Peyer's patch (tissue), 4 donors: ENCODE data around the gene NR1H4. TPM values are rescaled to one million over a fixed set of nuclear protein-coding genes. Genes with fewer than 3 reads are reported as not detected.
A peak's percentile ranks its signal among the peaks of the same experiment; 100 is the strongest.

Experiments used
- DNase-seq, 3 donors: peaks; one replicate each; pipeline ENCODE4 v3.0.0-alpha.2; 2017 to 2019
- H3K27ac ChIP-seq, 4 donors: fragments of 200-600 bp; sonication (generic); one replicate each; pipeline ENCODE4 v1.5.1; 2016 to 2019
- H3K27me3 ChIP-seq, 2 donors: fragments of 200-600 bp; sonication (generic); one replicate each; pipeline ENCODE4 v1.5.1; 2019
- H3K36me3 ChIP-seq, 3 donors: fragments of 200-600 bp; sonication (generic); one replicate each; pipeline ENCODE4 v1.5.1; 2016 to 2019
- H3K4me1 ChIP-seq, 4 donors: fragments of 200-600 bp; sonication (generic); one replicate each; pipeline ENCODE4 v1.5.1; 2016 to 2019
- H3K4me3 ChIP-seq, 4 donors: fragments of 200-600 bp; sonication (generic); 1 replicate in 3 of 4; 2 replicates in 1 of 4; pipeline ENCODE4 v1.5.1; 2016 to 2019; ENCODE audit warnings: mild to moderate bottlenecking in 1 of 4
- H3K9me3 ChIP-seq, 4 donors: fragments of 200-600 bp; sonication (generic); one replicate each; pipeline ENCODE4 v1.5.1; 2016 to 2019; ENCODE audit warnings: mild to moderate bottlenecking in 1 of 4
- POLR2A ChIP-seq, 2 donors: fragments of 450-650 bp; IDR thresholded peaks; one replicate each; pipeline ENCODE4 v1.5.1; 2017; ENCODE audit warnings: antibody characterized with exemption in 2 of 2, mild to moderate bottlenecking in 2 of 2, moderate library complexity in 2 of 2
- total RNA-seq, 4 donors: library from RNA; depleted of rRNA; stranded (reverse); fragments of >200 nt; gene quantifications; one replicate each; pipeline ENCODE4 v1.1.0, GENCODE V29; 2016
- TF ChIP-seq, protein P1 (sequence below), 6 experiments: fragments of 450-650 bp in 4 of 6; fragments of 200-600 bp in 2 of 6; sonication (generic) in 1 of 6; IDR thresholded peaks; one replicate each; pipeline ENCODE4 v1.5.1; 2017 to 2019; ENCODE audit warnings: antibody characterized with exemption in 6 of 6, mild to moderate bottlenecking in 3 of 6, moderate library complexity in 1 of 6

Gene NR1H4
- total RNA-seq, 4 donors from 2014 or later: 75.1 to 316 (median 227) TPM

DNA sequence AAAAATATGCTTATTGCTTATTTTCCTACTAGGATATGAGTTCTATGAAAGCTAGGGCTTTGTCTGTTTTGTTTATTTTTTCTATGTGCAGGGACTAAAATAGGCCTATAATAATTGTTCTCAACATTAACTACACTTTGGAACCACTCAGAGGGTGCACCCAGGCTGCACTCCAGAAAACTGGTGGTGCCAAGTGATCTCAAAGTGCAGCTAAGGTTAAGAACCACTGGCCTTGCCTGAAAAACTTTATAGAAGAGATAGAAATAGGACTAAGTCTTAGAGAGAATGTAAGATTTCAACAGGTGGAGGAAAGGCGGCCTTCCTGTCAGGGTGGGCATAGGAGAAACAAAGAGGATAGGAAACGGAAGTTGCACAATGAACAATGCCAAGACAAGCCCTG, 37.7 kb upstream of the NR1H4 start:
- Histone ChIP-seq H3K4me3 (no peak overlapping the region), H3K9me3 (no peaks in the 10 kb centered on the region), H3K36me3 (no peaks in the 10 kb centered on the region), H3K4me1 (peaks cover 0 to 11% (median 0%) of the 10 kb centered on the region in 4 donors), H3K27ac (peak overlapping the region in 1 of 4 donors; percentile 14), H3K27me3 (no peaks in the 10 kb centered on the region)
- DNase-seq: no peak
- TF ChIP-seq, protein P1, sequence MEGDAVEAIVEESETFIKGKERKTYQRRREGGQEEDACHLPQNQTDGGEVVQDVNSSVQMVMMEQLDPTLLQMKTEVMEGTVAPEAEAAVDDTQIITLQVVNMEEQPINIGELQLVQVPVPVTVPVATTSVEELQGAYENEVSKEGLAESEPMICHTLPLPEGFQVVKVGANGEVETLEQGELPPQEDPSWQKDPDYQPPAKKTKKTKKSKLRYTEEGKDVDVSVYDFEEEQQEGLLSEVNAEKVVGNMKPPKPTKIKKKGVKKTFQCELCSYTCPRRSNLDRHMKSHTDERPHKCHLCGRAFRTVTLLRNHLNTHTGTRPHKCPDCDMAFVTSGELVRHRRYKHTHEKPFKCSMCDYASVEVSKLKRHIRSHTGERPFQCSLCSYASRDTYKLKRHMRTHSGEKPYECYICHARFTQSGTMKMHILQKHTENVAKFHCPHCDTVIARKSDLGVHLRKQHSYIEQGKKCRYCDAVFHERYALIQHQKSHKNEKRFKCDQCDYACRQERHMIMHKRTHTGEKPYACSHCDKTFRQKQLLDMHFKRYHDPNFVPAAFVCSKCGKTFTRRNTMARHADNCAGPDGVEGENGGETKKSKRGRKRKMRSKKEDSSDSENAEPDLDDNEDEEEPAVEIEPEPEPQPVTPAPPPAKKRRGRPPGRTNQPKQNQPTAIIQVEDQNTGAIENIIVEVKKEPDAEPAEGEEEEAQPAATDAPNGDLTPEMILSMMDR (IDR thresholded peaks at IDR 0.05): no peak
- no peak for TF ChIP-seq POLR2A (IDR thresholded peaks at IDR 0.05)

DNA sequence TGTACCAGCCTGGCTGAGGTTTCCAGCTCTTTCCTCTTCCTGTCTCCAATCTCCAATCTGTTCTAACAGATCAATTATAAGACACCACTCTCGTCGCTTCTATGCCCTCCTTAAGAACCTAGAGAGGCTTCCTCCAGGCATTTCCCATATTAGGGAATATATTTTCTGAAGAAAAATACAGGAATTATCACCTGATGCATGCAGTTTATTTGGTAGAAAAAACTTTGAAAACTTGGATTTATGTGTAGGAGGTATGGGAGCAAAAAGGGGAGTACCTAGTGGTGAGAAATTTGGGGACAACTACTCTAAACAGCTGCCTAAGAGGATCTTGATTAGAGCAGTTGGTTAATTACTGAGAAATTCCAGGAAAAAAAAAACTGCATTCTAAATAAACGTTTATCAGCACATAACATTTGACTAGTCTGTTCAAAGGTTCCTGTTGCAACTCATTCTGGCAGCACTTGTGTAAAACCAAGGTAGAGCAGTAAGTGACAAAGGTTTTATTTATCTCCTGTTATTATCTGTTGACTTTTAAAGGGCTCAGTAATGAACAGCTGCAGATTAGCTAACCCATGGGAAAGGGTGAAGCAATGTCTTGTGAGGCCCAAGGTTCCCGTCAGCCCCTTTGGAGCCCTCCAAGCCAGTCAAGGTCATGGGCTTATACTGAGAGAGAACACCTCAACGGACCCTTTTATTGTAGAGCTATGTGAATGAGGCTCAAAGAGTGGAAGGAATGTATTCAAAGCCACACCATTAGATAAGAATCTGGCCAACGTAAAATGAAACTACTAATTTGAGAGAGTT, 36.4 kb upstream of the NR1H4 start:
- Histone ChIP-seq H3K27ac (peak overlapping the region in 3 of 4 donors; percentile 51 to 81 (median 71)), H3K27me3 (no peaks in the 10 kb centered on the region), H3K9me3 (no peaks in the 10 kb centered on the region), H3K4me3 (no peak overlapping the region), H3K4me1 (peaks cover 0 to 11% (median 0%) of the 10 kb centered on the region in 4 donors), H3K36me3 (no peaks in the 10 kb centered on the region)
- peak in 2 of 3 donors; percentile 59 to 61 for DNase-seq
- peak in 1 of 2 donors; percentile 25 for TF ChIP-seq POLR2A (IDR thresholded peaks at IDR 0.05)
- TF ChIP-seq, protein P1 (IDR thresholded peaks at IDR 0.05): no peak

DNA sequence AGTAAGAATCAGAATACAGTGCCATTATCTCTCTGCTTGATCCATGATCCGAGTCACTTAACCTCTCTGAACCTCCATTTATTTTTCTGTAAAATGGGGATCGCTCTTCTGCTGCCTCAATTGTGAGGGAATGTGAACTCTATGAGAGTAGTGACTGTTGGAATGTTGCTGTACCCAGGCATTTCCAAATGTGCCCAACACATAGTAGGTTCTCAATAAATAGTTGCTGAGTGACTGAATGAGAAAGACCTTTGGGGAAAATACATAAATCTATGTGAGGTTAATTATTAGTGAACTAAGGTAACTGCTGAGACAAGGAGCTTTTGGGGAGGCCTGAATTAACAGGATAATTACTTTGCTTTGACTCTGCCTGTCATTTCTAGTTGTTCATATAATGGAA, 33.9 kb upstream of the NR1H4 start:
- Histone ChIP-seq H3K36me3 (no peaks in the 10 kb centered on the region), H3K27me3 (no peaks in the 10 kb centered on the region), H3K9me3 (no peaks in the 10 kb centered on the region), H3K4me3 (no peak overlapping the region), H3K27ac (no peak overlapping the region), H3K4me1 (peaks cover 0 to 11% (median 0%) of the 10 kb centered on the region in 4 donors)
- DNase-seq: no peak
- TF ChIP-seq POLR2A (IDR thresholded peaks at IDR 0.05): no peak
- TF ChIP-seq, protein P1 (IDR thresholded peaks at IDR 0.05): no peak

- Histone ChIP-seq H3K4me1 (peaks cover 0 to 7% (median 0%) of the 10 kb centered on the region in 4 donors), H3K27ac (no peak overlapping the region), H3K4me3 (no peak overlapping the region), H3K27me3 (no peaks in the 10 kb centered on the region), H3K36me3 (no peaks in the 10 kb centered on the region), H3K9me3 (no peaks in the 10 kb centered on the region)
- TF ChIP-seq POLR2A (IDR thresholded peaks at IDR 0.05): no peak
- TF ChIP-seq, protein P1 (IDR thresholded peaks at IDR 0.05): no peak
- no peak for DNase-seq
These were observed 31.3 kb upstream of the NR1H4 start for GRCh38 chr12:100442403-100442802.

GRCh38 chr12:100443434-100443833, 30.2 kb upstream of the NR1H4 start:
- H3K9me3 ChIP-seq: no peaks in the 10 kb centered on the region
- no peaks in the 10 kb centered on the region for H3K36me3 ChIP-seq
- no peak overlapping the region for H3K4me3 ChIP-seq
- H3K27me3 ChIP-seq: no peaks in the 10 kb centered on the region
- H3K27ac ChIP-seq: no peak overlapping the region
- peaks cover 0 to 4% (median 0%) of the 10 kb centered on the region in 4 donors for H3K4me1 ChIP-seq
- TF ChIP-seq, protein P1 (IDR thresholded peaks at IDR 0.05): no peak
- TF ChIP-seq POLR2A (IDR thresholded peaks at IDR 0.05): no peak
- DNase-seq: no peak
